Adrenal gland (tissue), 5 donors: Measurements from ENCODE around the gene GLRX.

Experiments
- CTCF ChIP-seq, 6 experiments: fragments of 450-650 bp in 4 of 6; fragments of 200-600 bp in 2 of 6; sonication (generic) in 1 of 6; IDR thresholded peaks; 1 replicate in 5 of 6; 2 replicates in 1 of 6; pipeline versions ENCODE4 v1.5.1 to v1.8.0; 2016 to 2021; ENCODE audit warnings: antibody characterized with exemption in 6 of 6, mild to moderate bottlenecking in 2 of 6, moderate library complexity in 1 of 6
- POLR2A ChIP-seq, 2 donors: fragments of 450-650 bp; IDR thresholded peaks; one replicate each; pipeline ENCODE4 v1.6.1; 2017; ENCODE audit warnings: antibody characterized with exemption in 2 of 2, mild to moderate bottlenecking in 2 of 2, moderate library complexity in 1 of 2
- donor health status: DM: no; HTN: no; CAD: no.

DNA sequence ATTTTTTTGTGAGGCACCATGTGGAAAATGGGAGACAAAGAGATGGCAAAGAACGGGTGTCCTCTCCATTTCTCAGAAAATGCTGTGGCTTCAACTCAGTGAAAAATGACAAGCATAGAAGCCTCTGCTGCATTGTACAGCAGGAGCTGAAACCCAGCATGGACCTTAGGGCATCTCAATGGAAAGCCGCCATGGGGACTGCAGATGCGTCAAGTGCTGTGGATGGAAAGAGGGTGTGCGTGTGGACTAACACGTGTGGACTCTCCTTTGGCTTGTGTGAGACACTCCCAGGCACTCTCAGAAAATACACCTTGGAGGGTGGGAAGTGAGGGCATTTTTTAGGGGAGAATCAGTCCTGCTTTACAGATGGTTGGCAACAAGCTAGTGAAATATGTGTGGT, 2.2 kb upstream of the GLRX start:
- TF ChIP-seq CTCF (IDR thresholded peaks at IDR 0.05) (no peak), POLR2A (IDR thresholded peaks at IDR 0.05) (no peak)
